Activated CD4-positive, alpha-beta T cell treated with anti-CD3 and anti-CD28 coated beads for 48 hours (primary cell): ENCODE results near the gene FAH.
A peak's percentile ranks its signal among the peaks of the same experiment; 100 is the strongest.
"Not testable (repeated sequence)": the region's sequence is repeated elsewhere in the genome, so short reads cannot be mapped to it uniquely, and the experiment has no call there.

Source experiments
- DNase-seq: peaks from one replicate; pipeline ENCODE4 v3.0.0-alpha.2; 2020

FAH gene

DNA sequence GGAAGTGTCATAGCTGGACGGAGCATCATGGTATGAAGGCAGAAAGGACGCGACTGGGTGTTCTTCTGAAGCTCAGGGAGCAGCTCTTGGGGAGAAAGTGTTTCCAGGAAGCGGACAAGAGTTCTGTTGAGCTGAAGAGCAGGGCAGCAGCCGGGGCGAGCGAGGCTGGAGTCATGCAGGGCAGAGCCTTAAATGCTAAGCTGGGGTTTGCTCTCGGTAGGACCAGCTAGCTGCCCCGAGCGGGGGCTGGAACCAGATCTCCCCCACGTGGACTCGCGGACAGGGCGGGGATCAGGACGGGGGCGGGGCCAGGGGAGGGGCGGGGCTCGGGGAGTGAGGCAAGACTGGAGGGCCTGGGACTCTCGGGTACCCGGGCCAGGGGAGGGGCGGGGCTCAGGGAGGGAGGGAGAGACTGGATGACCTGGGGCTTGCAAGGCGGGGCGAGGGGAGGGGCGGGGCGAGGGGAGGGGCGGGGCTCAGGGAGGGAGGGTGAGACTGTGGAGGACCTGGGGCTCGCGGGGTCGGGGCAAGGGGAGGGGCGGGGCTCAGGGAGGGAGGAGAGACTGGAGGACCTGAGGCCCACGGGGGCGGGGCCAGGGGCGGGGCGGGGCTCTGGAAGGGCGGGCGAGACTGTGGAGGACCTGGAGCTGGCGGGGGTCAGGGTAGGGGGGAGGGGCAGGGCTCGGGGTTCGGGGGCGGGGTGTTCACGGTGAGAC lies 461 bp upstream of the FAH start:
- peak; percentile 96 for DNase-seq

DNA sequence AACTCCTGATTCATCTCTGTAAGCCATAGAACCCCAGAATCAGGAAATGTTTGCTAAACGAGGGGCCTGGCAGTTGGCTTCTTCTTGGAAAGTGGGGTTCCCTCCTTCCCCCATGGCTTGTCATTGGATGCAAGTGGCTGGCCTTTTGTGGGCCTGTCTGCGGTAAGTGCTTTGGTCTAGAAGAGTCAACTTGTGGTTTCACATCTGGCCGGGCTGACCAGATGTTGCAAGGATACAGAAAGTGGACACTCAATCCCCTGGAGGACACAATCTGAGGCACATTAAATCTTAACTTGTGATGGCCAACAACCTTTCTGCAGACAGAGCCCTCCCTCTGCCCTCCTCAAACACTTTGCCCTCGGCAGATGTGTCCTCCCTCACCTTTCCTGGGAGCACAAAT lies 1.1 kb downstream of the FAH start:
- DNase-seq: no peak

DNA sequence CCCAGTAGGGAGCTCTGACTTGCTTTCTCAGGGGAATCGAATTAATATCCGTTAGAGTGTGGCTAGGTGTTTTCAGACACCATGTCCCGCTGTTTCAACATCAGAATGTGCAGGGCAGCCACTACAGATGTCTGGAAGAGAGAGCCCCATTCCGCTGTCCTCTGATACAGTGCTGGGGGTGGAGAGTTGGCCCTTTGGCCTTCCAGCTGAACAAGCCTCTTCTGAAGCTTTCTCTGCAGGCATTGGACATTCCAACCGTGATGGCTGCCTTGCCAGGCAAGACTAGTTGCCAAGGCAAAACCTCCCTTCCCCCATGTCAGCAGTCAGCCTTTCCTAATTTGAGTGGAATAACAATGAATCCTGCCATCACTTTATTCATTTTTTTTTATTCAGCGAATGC lies 1.5 kb downstream of the FAH start:
- no peak for DNase-seq

DNA sequence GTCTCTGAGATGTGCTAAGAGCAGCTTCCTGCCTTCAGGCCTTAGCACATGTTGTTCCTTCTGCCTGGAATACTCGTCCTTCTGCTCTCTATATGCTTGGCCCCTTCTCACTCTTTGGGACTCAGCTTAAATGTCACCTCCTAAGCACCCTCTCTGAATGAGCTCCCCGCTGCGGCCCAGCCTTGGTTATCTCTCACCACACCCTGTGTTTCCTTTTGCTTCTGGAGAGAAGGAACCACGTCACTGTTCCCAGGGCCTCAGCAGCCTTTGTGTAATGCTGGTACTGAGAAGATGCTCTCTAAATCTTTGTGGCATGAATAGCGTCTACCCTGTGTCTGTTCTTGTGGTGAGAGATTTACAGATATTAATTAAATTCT lies 2.2 kb downstream of the FAH start:
- no peak for DNase-seq

DNA sequence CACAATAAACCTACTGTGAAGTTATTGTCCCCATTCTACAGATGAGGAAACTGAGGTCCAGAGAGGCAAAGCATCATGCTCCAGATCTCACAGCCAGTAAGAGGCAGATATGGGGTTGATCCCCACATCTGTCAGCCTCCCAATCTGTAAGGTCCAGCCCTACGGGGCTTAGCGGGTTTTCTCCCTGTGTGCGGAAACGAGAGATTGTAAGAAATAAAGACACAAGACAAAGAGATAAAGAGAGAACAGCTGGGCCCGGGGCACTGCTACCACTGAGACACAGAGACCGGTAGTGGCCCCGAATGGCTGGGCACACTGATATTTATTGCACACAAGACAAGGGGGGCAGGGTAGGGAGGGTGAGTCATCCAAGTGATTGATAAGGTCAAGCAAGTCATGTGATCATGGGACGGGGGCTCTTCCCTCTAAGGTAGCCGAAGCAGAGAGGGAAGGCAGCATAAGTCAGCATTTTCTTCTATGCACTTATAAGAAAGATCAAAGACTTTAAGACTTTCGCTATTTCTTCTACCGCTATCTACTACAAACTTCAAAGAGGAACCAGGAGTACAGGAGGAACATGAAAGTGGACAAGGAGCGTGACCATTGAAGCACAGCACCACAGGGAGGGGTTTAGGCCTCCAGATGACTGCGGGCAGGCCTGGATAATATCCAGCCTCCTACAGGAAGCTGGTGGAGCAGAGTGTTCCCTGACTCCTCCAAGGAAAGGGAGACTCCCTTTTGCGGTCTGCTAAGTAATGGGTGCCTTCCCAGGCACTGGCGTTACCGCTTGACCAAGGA lies 2.8 kb downstream of the FAH start:
- not testable (repeated sequence) for DNase-seq

DNA sequence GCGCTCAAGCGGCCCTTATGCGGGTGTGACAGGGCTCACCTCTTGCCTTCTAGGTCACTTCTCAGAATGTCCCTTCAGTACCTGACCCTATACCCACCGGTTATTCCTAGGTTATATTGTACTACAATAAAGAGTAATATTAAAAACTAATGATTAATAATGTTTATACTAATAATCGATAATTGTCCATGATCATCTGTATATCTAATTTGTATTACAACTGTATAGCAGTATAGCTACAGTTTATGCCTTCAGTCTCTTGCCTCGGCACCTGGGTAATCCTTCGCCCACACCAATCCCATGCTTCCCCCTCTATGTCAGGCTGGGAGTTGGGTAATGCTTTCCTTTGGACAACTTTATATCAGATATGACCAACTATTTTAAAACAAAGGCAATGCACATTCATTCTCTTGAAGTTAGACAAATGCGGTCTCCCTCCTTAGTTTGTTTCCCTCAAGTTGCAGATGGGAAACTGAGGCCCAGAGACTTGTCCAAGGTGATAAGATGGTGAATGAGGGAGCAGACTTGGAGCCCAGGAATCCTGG lies 3.4 kb downstream of the FAH start:
- no peak for DNase-seq

DNA sequence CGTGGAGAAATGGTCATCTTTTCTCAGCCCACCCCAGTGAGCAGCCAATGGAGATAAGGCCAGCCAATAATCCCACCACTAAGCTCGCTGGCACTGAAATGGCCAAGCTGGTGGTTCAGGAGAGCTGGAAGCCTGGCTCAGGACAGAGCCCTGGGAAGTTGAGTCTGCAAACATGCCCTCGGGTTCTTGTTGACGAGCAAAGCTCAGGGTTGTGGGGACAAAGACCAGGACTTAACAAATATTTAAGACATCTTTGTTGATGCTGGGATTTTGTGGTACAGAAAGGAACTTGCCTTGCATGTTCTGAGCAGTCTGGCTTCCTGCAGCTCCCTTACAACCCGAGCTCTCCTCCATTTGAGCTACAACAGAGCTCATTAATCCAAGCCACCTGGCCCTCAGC lies 4.4 kb downstream of the FAH start:
- no peak for DNase-seq

GRCh38 chr15:80159301-80159700 lies 6.5 kb downstream of the FAH start:
- no peak for DNase-seq

DNA sequence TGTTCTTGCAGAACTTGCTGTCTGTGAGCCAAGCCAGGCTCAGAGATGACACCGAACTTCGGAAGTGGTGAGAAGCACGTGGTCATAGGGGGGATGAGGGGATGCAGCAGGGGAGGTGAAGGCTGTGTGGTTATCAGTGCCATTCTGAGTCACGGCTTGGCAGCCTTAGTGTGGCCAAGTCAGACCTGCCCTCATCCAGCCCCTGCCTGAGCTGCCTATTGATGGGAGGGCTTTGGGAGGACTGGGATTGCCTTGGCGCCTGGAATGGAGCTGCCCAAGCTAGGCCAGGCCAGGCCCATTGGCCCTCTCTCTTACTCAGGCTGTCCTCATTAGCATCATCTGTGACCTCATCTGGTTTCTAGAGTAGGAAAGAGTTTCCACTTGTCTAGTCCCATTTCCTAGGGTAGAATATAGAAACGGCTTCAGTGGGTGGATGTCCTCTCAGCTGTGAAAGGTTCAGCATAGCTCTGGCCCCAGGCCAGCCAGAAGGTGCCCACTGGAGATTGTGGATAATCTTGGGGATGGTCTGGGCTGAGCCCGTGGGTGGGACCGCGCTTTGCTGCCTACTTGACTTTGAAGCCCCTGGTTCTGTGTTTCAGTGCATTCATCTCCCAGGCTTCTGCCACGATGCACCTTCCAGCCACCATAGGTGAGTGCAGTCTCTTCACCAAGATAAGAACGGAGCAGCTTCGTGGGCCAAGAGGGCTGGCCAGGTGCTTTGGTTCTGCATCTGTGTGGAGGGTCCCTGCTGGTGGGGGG lies 7.2 kb downstream of the FAH start:
- no peak for DNase-seq

GRCh38 chr15:80160570-80161156 lies 7.9 kb downstream of the FAH start:
- DNase-seq: peak; percentile 66

GRCh38 chr15:80161468-80162016 lies 8.7 kb downstream of the FAH start:
- no peak for DNase-seq

GRCh38 chr15:80162059-80162554 lies 9.3 kb downstream of the FAH start:
- DNase-seq: no peak

DNA sequence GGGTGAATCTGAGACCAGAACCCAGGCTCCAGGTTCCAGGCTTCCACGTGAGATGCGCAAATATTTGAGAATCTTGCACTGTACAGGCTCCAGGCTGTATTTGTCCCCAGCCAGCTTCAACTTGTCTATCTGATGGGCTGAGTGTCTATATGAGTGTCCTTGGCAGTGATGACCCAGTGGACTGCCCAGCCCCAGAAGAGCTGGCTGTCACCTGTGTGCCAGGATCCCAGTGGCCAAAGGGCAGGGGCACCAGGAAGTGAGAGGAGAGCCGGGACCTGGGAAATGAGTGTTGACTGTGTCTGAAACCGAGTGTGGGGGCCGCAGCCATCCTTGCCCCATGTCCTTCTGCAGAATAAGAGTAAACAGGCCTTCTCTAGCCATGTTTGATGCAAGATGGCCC lies 10.4 kb downstream of the FAH start:
- no peak for DNase-seq

- DNase-seq: no peak
Measured at GRCh38 chr15:80163897-80164296, 11.1 kb downstream of the FAH start.

- no peak for DNase-seq
Measured at GRCh38 chr15:80167936-80168335, 15.1 kb downstream of the FAH start.

DNA sequence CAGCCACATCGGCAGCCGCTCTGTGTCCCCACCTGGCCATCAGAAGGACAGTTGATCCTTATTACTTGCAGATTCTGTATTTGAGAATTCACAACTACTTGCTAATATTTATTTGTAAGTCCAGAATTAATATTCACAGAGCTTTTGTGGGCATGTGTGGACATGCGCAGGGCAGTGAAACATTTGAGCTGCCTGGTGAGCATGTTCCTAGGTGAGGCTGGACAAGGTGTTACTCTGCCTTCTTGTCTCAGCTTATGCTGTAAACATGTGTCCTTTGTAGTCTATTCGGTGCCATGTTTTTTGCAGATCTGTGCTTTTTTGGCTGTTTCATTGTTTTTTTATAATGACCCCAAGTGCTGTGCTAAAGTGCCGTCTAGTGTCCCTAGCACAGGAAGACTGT lies 15.6 kb downstream of the FAH start:
- DNase-seq: no peak

GRCh38 chr15:80169768-80170357 lies 17.1 kb downstream of the FAH start:
- DNase-seq: no peak

- no peak for DNase-seq
Measured at GRCh38 chr15:80170596-80170995, 17.8 kb downstream of the FAH start.

DNA sequence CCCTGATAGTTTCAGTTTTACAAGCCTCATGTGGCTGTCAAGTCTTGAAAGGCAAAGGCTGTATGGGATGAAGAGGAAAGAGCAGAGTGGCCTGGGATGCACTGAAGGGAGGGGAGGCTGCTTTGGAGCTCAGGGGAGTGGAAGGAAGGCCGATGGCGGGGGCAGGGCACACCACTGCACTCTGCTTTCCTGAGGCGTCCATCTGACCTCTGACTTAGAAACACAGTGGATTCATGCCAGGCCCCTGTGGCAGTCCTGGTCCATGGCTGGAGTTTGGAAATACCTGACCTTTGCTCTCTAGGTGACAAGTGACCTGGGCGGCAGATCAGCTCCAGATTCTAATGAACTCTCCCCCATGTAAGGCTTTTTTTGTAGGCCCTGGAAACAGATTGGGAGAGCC lies 19.0 kb downstream of the FAH start:
- no peak for DNase-seq

DNA sequence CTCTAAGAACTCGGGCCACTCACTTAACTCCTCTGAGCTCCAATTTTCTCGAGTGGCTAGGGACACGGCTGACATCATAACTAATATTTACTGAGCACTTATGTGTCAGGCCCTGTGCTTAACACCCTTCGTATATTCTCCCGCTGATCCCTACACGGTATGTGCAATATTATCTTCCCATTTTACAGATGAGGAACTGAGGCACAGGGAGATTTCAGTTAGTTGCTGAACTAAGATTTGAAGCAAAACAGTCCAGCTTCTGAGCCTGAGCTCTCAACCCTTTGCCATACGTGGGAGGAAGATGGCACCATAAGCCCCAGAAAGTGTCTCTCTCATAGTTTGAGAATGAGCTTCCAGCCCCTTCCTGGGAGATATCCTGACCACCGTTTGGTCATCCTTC lies 19.6 kb downstream of the FAH start:
- no peak for DNase-seq

- DNase-seq: peak; percentile 82
Measured at GRCh38 chr15:80173022-80173759, 20.4 kb downstream of the FAH start.
